GM21423 (cell line): ENCODE measurements around the gene PHTF2.
"Not testable (repeated sequence)": the region's sequence is repeated elsewhere in the genome, so short reads cannot be mapped to it uniquely, and the experiment has no call there.

Source experiments
- ATAC-seq: cut with Tn5 transposase; IDR thresholded peaks from one replicate; pipeline ENCODE4 v1.9.1; 2021; ENCODE audit warnings: mild to moderate bottlenecking, moderate library complexity; ENCODE audit not compliant: unreplicated experiment

PHTF2 gene

GRCh38 chr7:77873416-77874327, 75.1 kb downstream of the PHTF2 start:
- not testable (repeated sequence) for ATAC-seq

- no peak for ATAC-seq
Measured at GRCh38 chr7:77877791-77878190, 79.2 kb downstream of the PHTF2 start.

DNA sequence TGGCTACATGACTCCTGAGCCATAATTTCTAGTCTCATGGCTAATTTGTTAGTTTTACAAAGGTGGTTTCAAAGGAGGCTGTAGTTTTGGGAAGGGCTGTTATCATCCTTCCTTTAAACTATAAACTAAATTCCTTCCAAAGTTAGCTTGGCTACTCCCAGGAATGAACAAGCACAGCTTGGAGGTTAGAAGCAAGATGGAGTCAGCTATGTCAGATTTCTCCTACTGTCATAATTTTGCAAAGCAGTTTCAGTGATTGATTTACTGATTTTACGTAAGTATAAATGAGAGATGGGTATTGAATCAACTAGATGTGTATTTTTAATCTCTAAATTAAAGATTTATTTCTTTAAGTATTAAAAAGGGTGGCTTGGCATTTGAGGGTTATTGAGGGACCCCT, 79.9 kb downstream of the PHTF2 start:
- no peak for ATAC-seq

DNA sequence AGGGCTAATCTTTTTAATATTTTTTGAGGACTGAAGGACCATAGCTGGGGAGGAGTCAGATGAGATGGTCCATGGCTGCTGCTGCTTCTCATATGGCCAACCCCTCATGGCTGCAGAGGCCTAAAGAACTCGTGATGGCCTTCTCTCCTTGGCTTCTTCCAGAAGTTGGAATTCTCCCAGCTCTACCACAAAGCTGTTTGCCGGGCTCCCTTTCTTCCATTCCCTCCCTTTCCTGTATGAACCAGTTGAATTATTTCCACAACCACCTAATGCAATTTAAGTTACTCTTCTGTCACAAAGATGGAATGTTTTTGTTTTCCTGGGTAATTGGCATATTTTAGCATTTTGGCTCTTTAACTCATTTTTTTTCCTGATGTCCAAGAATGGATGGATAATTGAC, 80.7 kb downstream of the PHTF2 start:
- no peak for ATAC-seq

- ATAC-seq = no peak
Measured at GRCh38 chr7:77881871-77882270, 83.3 kb downstream of the PHTF2 start.

DNA sequence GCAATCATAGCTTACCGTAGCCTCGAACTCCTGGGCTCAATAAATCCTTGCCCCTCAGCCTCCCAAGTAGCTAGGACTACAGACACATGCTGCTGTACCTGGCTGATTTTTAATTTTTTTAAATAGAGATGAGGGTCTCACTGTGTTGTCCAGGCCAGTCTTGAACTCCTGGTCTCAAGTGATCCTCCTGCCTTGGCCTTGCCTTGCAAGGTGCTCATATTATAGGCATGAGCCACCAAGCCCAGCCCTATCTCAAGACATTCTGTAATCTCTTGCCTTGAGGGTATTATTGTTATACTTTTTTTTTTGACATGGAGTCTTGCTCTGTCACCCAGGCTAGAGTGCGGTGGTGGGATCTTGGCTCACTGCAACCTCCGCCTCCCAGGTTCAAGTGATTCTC, 86.6 kb downstream of the PHTF2 start:
- no peak for ATAC-seq

DNA sequence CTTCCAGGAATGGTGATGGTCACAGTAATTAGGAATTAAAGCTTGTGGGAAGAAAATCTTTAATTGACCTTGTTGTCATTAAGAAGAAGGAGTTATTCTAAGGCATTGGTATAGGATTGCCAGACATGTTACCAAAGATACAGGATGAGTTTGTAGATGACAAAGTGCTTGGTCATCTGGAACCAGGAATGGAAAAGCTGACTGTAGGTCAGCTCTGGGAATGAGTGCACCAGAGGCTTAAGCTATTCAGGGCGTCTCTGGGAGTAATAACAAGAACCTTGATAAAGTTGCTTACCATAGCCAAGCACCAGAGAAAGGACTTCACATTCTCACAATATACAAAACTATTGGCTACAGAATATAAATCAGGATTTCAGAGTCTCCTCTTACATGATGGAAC, 89.0 kb downstream of the PHTF2 start:
- ATAC-seq = no peak

GRCh38 chr7:77888998-77889397, 90.4 kb downstream of the PHTF2 start:
- ATAC-seq = no peak

DNA sequence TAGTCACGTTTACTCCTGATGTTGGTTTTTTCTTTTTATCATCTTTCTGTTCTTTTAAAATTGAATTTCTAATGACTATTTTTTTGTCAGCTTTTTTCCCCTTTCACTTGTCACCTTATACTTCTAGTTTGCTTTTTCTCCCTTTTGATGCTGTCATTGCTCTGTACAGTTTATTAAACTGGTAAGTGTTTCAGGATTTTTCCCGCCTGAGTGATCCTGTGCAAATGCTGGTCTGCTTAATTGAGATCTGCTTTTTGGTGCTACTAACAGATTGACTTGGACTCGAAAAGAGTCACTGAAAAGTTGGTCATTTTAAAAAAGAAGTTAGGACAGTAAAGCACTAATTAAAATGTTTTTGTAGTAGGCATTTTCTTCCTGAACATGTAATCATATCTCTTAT, 95.2 kb downstream of the PHTF2 start:
- ATAC-seq = no peak

DNA sequence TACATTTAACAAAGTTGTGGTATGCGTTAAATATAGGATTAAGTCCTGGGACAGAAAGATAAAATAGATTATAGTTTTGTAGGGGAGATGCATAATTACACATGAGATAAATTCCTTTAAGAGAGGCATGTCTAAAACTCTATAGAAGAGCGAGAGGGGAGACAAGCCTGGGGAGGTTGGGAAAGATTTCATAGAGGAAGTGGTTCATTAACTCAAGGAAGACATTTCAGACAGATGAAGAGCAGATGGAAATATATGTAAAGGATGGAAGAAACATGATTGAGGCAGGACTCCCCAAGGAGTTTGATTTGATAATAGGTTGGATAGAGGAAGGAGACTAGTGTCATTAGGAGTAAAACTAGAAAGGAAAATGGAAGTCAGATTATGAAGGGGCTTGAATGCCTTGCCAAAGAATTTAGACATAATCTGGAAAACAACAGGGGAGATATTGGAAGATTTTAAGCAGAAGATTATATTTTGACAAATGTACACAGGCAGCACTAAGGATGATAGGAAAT, 96.1 kb downstream of the PHTF2 start:
- no peak for ATAC-seq

- no peak for ATAC-seq
Measured at GRCh38 chr7:77895905-77896304, 97.3 kb downstream of the PHTF2 start.

DNA sequence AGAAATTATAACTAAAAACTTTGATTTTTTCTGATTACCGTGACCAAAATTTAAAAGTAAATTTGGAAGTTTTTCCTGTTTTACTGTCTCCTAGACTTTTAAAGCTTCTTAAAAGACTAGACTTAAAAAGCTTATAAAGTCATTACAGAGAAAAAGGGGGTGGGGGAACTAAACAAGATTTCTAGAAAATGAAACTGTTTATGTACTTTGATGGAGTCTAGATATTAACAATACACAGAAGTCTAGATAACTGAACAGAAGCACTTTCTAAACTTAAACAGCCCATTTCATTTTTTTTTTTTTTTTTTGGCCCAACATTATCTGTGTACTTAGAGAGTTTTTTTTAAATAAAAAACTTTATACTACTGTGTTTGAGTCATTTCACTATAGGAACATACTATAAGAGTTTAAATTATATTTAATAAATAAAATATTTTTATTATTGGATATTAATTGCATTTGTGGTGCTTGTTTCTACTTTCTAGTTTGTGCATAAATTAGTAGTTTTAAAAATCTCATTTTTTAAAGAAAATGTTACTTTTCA, 98.5 kb downstream of the PHTF2 start:
- ATAC-seq = no peak

GRCh38 chr7:77899516-77899915, 100.9 kb downstream of the PHTF2 start:
- no peak for ATAC-seq

DNA sequence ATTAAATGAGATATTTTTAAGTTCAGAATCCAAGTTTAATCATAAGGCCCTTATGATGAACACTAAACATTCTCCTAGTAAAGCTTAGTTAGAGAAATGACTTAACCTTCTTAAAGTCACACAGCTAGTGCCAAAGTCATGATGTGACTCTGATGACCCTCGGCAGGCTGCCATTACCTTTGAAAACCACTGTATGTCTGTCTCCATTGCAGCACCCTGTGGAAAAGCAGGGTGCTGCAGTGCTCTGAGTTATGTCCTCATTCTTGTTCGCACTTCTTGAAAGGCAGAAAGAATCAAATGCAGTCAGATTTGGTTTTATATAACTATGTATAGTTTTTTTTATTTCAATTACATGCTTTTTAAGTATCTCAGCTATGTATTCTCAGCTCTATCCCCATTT, 105.0 kb downstream of the PHTF2 start:
- no peak for ATAC-seq

DNA sequence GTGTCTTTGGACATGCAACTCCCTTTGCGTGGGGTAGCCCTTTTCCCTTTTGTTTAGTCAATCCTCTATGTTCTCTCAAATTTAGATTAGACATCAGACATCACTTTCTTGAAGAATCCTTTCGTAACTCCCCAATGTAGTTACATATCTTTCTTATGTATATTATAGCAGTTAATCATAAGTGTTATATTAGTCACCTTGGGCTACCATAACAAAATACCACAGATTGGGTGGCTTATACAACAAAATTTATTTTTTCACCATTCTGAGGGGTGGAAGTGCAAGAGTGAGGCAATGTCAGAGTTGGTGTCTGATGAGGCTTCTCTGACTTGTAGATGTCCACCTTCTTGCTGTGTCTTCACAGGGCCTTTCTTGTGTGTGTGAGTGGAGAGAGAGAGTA, 105.7 kb downstream of the PHTF2 start:
- ATAC-seq = no peak

GRCh38 chr7:77907281-77907680, 108.7 kb downstream of the PHTF2 start:
- no peak for ATAC-seq

DNA sequence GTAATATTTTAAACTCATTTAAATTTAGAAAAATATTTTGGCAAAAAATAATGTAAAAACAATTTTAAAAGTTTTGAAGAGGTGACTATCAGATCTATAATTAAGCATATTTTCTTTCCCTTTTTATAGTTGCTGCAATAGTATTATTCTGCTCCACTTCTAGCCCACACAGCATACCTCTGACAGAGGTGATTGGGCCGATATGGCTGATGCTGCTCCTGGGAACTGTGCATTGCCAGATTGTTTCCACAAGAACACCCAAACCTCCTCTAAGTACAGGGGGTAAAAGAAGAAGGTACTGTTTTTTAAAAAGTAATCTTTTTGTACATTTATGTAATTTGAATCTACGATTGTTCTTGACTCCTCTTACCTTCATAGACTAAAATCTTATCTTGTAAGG, 110.1 kb downstream of the PHTF2 start:
- ATAC-seq = no peak

DNA sequence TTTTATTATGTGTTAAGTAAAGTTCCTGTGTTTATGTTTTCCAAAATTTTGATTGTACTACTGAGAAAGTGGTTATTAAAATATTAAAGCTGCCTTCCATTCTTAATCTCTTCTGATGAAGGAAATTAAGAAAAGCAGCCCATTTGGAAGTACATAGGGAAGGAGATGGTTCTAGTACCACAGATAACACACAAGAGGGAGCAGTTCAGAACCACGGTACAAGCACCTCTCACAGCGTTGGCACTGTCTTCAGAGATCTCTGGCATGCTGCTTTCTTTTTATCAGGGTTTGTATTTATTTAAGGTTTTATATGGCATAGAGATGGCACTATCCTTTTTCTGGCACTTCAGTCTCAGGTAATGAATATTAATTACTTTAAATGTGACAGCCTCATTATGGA, 111.6 kb downstream of the PHTF2 start:
- ATAC-seq = no peak

- ATAC-seq = no peak
Measured at GRCh38 chr7:77912293-77912692, 113.7 kb downstream of the PHTF2 start.

- ATAC-seq = no peak
Measured at GRCh38 chr7:77913977-77914607, 115.5 kb downstream of the PHTF2 start.

DNA sequence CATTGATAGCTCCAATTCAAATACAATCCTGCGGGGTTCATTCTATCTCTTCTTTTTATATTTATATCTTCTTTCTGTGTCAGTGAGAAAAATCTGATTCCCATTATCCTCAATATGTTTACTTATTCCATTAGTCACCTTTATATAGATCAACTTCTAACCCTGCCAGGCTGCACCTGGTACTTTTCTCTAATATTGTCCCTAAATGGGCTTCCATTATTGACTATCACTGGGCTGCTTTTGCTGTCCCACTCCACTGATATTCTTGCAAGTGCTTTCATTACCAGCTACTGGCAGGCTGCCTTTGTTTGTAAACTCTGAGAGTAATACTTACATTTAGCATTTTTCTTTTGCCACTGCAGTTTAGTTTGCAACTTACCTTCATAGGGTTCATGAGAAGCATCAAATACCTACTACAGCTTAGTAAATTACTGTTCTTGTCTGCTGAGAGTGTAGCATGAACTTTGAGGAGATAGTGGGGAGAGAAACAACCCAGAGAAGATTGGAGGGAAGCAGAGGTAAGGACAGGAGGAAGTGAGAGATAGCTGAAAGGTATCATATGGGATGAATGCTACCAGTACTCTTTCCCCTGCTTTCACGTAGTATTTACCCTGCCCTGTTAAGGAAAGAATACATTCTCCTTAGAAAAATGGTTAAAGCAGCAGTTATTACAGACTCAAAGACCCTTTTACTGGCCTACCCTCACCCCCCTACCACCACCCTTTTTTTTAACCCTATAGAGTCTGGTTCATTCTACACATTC, 119.1 kb downstream of the PHTF2 start:
- no peak for ATAC-seq
